Neural cell (in vitro differentiated cells): Measurements from ENCODE around the gene GNL1. TPM values are rescaled to one million over a fixed set of nuclear protein-coding genes. Genes with fewer than 3 reads are reported as not detected.

ENCODE experiments used
- H2AFZ ChIP-seq: fragments of 200-600, 300-800 bp; sonication (generic), shearing (Covaris generic); 2 replicates; pipeline ENCODE4 v1.6.0; 2014; ENCODE audit warnings: low read depth, mild to moderate bottlenecking, antibody characterized with exemption, low read length, moderate library complexity
- H3F3A ChIP-seq: fragments of 200-600 bp; shearing (Covaris generic); 2 replicates; pipeline ENCODE4 v1.6.1; 2016; ENCODE audit warnings: mild to moderate bottlenecking, moderate library complexity, mixed read lengths, antibody characterized with exemption, low read length; ENCODE audit not compliant: insufficient read depth, poor library complexity, severe bottlenecking
- H3K27ac ChIP-seq: fragments of 200-600, 300-800 bp; sonication (generic), shearing (Covaris generic); 2 replicates; pipeline ENCODE4 v1.5.1; 2014; ENCODE audit warnings: mild to moderate bottlenecking, low read length, moderate library complexity
- H3K27me3 ChIP-seq: fragments of 300-800, 200-600 bp; sonication (generic), shearing (Covaris generic); 2 replicates; pipeline ENCODE4 v1.6.0; 2014; ENCODE audit warnings: mild to moderate bottlenecking, low read depth, low read length, moderate library complexity; ENCODE audit not compliant: insufficient read depth
- H3K36me3 ChIP-seq: fragments of 300-800, 200-600 bp; sonication (generic), shearing (Covaris generic); 2 replicates; pipeline ENCODE4 v1.5.1; 2014; ENCODE audit warnings: mild to moderate bottlenecking, antibody characterized with exemption, low read length, moderate library complexity; ENCODE audit not compliant: insufficient read depth
- H3K4me2 ChIP-seq: fragments of 300-800, 200-600 bp; sonication (generic), shearing (Covaris generic); 2 replicates; pipeline ENCODE4 v1.6.0; 2014; ENCODE audit warnings: mild to moderate bottlenecking, low read length
- H3K4me3 ChIP-seq: fragments of 300-800, 200-600 bp; sonication (generic), shearing (Covaris generic); 2 replicates; pipeline ENCODE4 v1.5.1; 2014; ENCODE audit warnings: mild to moderate bottlenecking, low read length, moderate library complexity
- H3K79me2 ChIP-seq: fragments of 200-600 bp; shearing (Covaris generic); replicated peaks from 2 replicates; pipeline ENCODE4 v1.6.0; 2014; ENCODE audit warnings: mild to moderate bottlenecking, low read length, moderate library complexity; ENCODE audit not compliant: insufficient read depth
- H3K9ac ChIP-seq: fragments of 300-800, 200-600 bp; sonication (generic), shearing (Covaris generic); 2 replicates; pipeline ENCODE4 v1.6.1; 2016; ENCODE audit warnings: mild to moderate bottlenecking, low read length, mixed read lengths
- H3K9me2 ChIP-seq: fragments of 200-600 bp; shearing (Covaris generic); 2 replicates; pipeline ENCODE4 v1.6.1; 2016; ENCODE audit warnings: mild to moderate bottlenecking, low read length, mixed read lengths; ENCODE audit not compliant: insufficient read depth
- H3K9me3 ChIP-seq: fragments of 200-600, 300-800 bp; sonication (generic), shearing (Covaris generic); 2 replicates; pipeline ENCODE4 v1.6.1; 2016; ENCODE audit warnings: mild to moderate bottlenecking, mixed run types, low read length, moderate library complexity, mixed read lengths
- H4K20me1 ChIP-seq: fragments of 200-600 bp; shearing (Covaris generic); 2 replicates; pipeline ENCODE4 v1.6.1; 2016; ENCODE audit warnings: mild to moderate bottlenecking, mixed run types; ENCODE audit not compliant: insufficient read depth
- EP300 ChIP-seq: fragments of 450-650 bp; conservative IDR thresholded peaks from 2 replicates; pipeline ENCODE4 v1.6.1; 2014; ENCODE audit warnings: antibody characterized with exemption, mild to moderate bottlenecking, moderate library complexity; ENCODE audit not compliant: poor library complexity, severe bottlenecking
- EZH2 ChIP-seq: fragments of 200-600, 300-800 bp; shearing (Covaris generic), sonication (generic); IDR thresholded peaks from 2 replicates; pipeline ENCODE4 v1.6.1; 2014; ENCODE audit warnings: antibody characterized with exemption, low read length, borderline replicate concordance, mild to moderate bottlenecking; ENCODE audit not compliant: insufficient read depth, poor library complexity, severe bottlenecking
- MXI1 ChIP-seq: fragments of 450-650 bp; conservative IDR thresholded peaks from 2 replicates; pipeline ENCODE4 v1.6.1; 2014; ENCODE audit warnings: antibody characterized with exemption, mild to moderate bottlenecking; ENCODE audit not compliant: poor library complexity, severe bottlenecking
- POLR2AphosphoS5 ChIP-seq: IDR thresholded peaks from 2 replicates; pipeline ENCODE4 v1.6.1; 2012
- RAD21 ChIP-seq: fragments of 450-650 bp; conservative IDR thresholded peaks from 2 replicates; pipeline ENCODE4 v1.6.1; 2014; ENCODE audit warnings: antibody characterized with exemption, mild to moderate bottlenecking, moderate library complexity
- REST ChIP-seq: IDR thresholded peaks from 2 replicates; pipeline ENCODE4 v1.6.1; 2012; ENCODE audit warnings: borderline replicate concordance
- SMC3 ChIP-seq: fragments of 450-650 bp; conservative IDR thresholded peaks from 2 replicates; pipeline ENCODE4 v1.6.1; 2014; ENCODE audit warnings: antibody characterized with exemption, mild to moderate bottlenecking, moderate library complexity; ENCODE audit not compliant: poor library complexity
- TAF1 ChIP-seq: IDR thresholded peaks from 2 replicates; pipeline ENCODE4 v1.6.1; 2012; ENCODE audit warnings: low read depth
- polyA plus RNA-seq: library from polyadenylated mRNA; depleted of rRNA; stranded (reverse); fragments of >200 nt; gene quantifications from 2 replicates; pipeline ENCODE4 v1.2.3, GENCODE V29; 2014
- TF ChIP-seq, protein P1 (sequence below): fragments of 450-650 bp; IDR thresholded peaks from 2 replicates; pipeline ENCODE4 v1.5.1; 2014; ENCODE audit warnings: antibody characterized with exemption, mild to moderate bottlenecking, moderate library complexity; ENCODE audit not compliant: poor library complexity, severe bottlenecking

Gene GNL1
- polyA plus RNA-seq, 1 donor from 2014 or later, result 38.9 TPM

DNA sequence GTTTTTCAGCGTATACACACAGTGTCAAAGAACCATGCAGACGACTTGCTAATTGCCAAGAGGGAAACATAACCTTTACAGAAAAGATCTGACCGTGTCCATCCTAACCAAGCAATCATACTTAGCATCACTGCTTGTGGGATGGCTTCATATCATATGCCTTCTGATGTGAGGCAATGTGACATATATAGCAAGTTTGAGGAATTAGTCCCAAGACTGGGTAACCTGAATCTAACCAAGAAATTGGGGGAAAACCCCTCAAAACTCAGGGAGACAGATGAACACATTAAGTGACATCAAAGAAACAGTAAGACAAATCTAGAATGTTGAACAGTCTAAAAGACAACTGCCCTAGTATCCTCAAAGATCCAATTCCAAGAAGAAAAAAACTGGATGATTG lies 18.4 kb downstream of the GNL1 start:
- no peaks in the 10 kb centered on the region for H3F3A ChIP-seq
- no peak for TF ChIP-seq REST
- no peak for TF ChIP-seq RAD21
- TF ChIP-seq TAF1, result no peak
- TF ChIP-seq MXI1, result no peak
- no peak for TF ChIP-seq POLR2AphosphoS5
- TF ChIP-seq SMC3, result no peak
- no peak for TF ChIP-seq EZH2
- TF ChIP-seq EP300, result no peak
- no peaks in the 10 kb centered on the region for H3K9me3 ChIP-seq
- H2AFZ ChIP-seq, result no peak overlapping the region
- no peaks in the 10 kb centered on the region for H3K36me3 ChIP-seq
- H3K27ac ChIP-seq, result no peak overlapping the region
- no peak overlapping the region for H3K9ac ChIP-seq
- H3K9me2 ChIP-seq, result no peaks in the 10 kb centered on the region
- no peak overlapping the region for H3K4me3 ChIP-seq
- H3K27me3 ChIP-seq, result no peaks in the 10 kb centered on the region
- H4K20me1 ChIP-seq, result no peaks in the 10 kb centered on the region
- no peaks in the 10 kb centered on the region for H3K79me2 ChIP-seq
- H3K4me2 ChIP-seq, result no peak overlapping the region

DNA sequence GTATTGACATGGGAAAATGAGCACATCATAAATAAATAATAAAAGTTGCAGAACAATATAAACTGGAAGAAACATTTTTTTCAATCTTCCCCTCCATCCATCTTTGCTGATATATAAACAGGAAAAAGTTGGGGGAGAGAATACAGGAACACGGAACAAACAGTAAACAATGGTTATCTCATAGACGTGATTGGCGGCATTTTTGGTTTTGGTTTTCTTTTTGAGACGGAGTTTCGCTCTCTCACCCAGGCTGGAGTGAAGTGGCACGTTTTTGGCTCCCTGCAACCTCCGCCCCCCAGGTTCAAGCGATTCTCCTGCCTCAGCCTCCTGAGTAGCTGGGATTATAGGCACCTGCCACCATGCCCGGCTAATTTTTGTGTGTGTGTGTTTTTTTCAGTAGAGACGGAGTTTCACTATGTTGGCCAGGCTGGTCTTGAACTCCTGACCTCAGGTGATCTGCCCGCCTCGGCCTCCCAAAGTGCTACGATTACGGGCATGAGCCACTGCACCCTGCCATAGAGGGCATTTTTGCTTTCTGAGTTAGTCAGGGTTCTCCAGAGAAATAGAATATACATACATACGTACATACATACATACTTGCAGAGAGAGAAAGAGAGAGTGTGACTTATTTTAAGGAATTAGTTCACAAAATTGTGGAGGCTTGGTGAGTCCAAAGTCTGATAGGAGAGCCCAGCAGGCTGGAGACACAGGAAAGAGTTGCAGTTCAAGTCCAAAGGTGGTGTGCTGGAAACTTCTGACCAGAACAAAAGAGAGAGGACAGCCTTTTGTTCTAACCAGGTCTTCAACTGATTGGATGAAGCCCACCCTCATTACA lies 22.6 kb downstream of the GNL1 start:
- no peak for TF ChIP-seq SMC3
- TF ChIP-seq MXI1, result no peak
- TF ChIP-seq TAF1, result no peak
- TF ChIP-seq, protein P1, sequence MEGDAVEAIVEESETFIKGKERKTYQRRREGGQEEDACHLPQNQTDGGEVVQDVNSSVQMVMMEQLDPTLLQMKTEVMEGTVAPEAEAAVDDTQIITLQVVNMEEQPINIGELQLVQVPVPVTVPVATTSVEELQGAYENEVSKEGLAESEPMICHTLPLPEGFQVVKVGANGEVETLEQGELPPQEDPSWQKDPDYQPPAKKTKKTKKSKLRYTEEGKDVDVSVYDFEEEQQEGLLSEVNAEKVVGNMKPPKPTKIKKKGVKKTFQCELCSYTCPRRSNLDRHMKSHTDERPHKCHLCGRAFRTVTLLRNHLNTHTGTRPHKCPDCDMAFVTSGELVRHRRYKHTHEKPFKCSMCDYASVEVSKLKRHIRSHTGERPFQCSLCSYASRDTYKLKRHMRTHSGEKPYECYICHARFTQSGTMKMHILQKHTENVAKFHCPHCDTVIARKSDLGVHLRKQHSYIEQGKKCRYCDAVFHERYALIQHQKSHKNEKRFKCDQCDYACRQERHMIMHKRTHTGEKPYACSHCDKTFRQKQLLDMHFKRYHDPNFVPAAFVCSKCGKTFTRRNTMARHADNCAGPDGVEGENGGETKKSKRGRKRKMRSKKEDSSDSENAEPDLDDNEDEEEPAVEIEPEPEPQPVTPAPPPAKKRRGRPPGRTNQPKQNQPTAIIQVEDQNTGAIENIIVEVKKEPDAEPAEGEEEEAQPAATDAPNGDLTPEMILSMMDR, result no peak
- no peak for TF ChIP-seq REST
- TF ChIP-seq EP300, result no peak
- TF ChIP-seq EZH2, result no peak
- TF ChIP-seq RAD21, result no peak
- H3F3A ChIP-seq, result no peaks in the 10 kb centered on the region
- no peak overlapping the region for H3K4me2 ChIP-seq
- no peaks in the 10 kb centered on the region for H4K20me1 ChIP-seq
- H2AFZ ChIP-seq, result no peak overlapping the region
- H3K36me3 ChIP-seq, result no peaks in the 10 kb centered on the region
- H3K9ac ChIP-seq, result no peak overlapping the region
- H3K9me2 ChIP-seq, result no peaks in the 10 kb centered on the region
- no peaks in the 10 kb centered on the region for H3K9me3 ChIP-seq
- H3K27me3 ChIP-seq, result no peaks in the 10 kb centered on the region
- no peak overlapping the region for H3K27ac ChIP-seq
- no peak overlapping the region for H3K4me3 ChIP-seq
- H3K79me2 ChIP-seq, result no peaks in the 10 kb centered on the region
